ENCODE results near the gene ALPP. TPM values are rescaled to one million over a fixed set of nuclear protein-coding genes. Genes with fewer than 3 reads are reported as not detected.

The ALPP gene
- total RNA-seq, 2 experiments from 2014 or later = not detected

DNA sequence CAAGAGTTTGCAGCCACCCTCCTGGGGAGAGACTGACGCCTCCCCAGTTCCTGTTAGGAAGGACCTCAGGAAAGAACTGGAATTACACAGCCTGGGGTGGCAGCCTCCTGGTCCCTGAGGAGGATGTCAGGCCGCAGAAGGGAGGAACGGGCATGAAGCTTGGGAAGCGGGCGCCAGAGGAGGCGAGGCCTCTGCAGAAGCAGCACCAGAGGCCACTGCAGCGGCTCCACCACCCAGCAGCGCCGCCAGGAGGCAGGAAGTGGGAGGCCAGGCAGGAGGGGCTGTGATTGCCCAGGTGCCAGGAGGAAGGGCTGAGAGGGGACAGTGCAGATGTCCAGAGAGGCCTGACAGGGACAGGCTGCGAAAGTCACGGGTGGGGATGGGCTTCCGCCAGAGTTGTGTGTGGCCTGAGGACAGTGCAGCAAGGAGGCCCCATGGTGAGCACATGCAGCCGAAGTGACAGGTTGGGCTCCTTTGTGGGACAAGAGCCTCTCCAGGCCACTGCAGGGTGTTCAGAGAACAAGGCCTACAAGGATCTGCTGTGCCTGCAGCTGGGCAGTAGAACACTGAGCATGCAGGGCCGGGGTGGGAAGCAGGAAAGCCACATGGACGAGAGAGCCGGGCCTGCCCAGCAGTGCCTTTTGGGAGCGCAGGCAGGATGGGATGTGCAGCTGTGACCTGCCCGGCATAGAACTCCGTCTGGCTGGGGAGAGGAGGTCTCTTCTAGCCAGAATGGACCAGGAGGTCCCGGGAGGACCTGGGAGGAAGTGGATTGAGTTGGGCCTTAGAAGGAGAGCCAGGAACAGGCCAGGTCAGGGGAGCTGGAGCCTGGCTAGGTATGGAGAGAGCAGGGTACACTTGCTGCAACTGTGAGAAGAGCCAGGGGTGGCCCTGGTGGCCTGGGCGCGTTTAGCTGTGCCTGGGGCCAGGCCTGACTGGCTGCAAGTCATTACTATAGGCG, 39.1 kb upstream of the ALPP start:
- intact Hi-C loops (cut with micrococcal nuclease; ENCODE audit: unreplicated experiment) = no loop called here
- Histone ChIP-seq H3K9me2 (ENCODE audit: insufficient read depth, low read length) (no peaks in the 10 kb centered on the region), H3K4me1 (ENCODE audit: insufficient read depth, low read length, poor library complexity, severe bottlenecking) (no peaks in the 10 kb centered on the region), H3K36me3 (ENCODE audit: insufficient read depth, low read length) (no peaks in the 10 kb centered on the region), H3K27ac (ENCODE audit: low read depth, low read length, poor library complexity, severe bottlenecking) (no peak overlapping the region), H2AFZ (ENCODE audit: low read length) (no peak overlapping the region), H4K20me1 (ENCODE audit: insufficient read depth, low read length) (no peaks in the 10 kb centered on the region), H3K4me3 (ENCODE audit: low read depth, low read length, poor library complexity, severe bottlenecking) (no peak overlapping the region), H3K79me2 (ENCODE audit: insufficient read depth, low read depth, low read length) (no peaks in the 10 kb centered on the region), H3K9me3 (ENCODE audit: low read length) (no peaks in the 10 kb centered on the region), H3K4me2 (ENCODE audit: low read length) (no peak overlapping the region)
- ChIA-PET POLR2A (no interaction called here), CTCF (ENCODE audit: unreplicated experiment) (no interaction called here)
- BruUV-seq (replicated peaks) = no TSS peak
- DNase-seq (ENCODE audit: low spot score) = no peak
- TF ChIP-seq, protein P1, sequence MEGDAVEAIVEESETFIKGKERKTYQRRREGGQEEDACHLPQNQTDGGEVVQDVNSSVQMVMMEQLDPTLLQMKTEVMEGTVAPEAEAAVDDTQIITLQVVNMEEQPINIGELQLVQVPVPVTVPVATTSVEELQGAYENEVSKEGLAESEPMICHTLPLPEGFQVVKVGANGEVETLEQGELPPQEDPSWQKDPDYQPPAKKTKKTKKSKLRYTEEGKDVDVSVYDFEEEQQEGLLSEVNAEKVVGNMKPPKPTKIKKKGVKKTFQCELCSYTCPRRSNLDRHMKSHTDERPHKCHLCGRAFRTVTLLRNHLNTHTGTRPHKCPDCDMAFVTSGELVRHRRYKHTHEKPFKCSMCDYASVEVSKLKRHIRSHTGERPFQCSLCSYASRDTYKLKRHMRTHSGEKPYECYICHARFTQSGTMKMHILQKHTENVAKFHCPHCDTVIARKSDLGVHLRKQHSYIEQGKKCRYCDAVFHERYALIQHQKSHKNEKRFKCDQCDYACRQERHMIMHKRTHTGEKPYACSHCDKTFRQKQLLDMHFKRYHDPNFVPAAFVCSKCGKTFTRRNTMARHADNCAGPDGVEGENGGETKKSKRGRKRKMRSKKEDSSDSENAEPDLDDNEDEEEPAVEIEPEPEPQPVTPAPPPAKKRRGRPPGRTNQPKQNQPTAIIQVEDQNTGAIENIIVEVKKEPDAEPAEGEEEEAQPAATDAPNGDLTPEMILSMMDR (conservative IDR thresholded peaks at IDR 0.05; ENCODE audit: low read length) = no peak; the same call in 1 of the 2 replicates
- no peak for TF ChIP-seq EZH2phosphoT487 (IDR thresholded peaks at IDR 0.05; ENCODE audit: borderline replicate concordance, low read depth, low read length)

DNA sequence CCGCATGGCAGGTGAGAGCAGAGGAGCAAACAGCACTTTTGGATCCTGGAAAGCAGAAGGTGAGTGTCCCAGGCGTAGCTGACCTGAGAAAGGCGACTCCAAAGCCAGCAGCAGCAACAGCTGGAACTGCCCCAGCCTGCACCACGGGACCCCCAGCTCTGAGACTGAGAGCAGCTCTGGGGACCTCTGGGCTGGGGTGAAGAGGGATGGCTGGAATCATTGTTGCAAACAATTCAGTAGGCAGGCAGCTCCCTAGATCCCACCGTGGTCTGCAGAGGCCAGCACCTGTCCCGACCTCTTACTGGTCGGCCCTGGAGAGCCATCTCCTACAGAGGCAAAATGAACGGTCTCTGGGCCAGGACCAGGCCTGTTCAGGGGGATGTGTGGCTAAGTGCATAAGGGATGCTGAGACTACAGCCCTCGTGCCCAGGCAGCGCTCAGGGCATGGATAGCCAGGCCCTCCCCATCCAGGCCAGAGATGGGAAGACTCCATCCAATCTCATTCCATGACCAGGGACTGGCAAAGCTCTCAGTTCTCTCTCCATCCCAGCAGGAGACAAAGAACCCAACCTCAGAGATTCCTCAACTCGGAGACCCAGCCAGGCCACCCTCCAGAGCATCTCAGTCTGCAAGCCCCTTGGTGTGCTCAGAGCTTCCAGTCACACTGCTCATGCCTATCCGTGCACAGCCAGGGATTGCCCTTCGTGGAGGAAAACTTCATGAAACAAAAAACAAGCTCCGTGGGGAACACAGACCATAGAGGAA, 38.2 kb upstream of the ALPP start:
- Histone ChIP-seq H3K9me2 (ENCODE audit: insufficient read depth, low read length) (no peaks in the 10 kb centered on the region), H3K4me3 (ENCODE audit: low read depth, low read length, poor library complexity, severe bottlenecking) (no peak overlapping the region), H3K9me3 (ENCODE audit: low read length) (no peaks in the 10 kb centered on the region), H3K4me1 (ENCODE audit: insufficient read depth, low read length, poor library complexity, severe bottlenecking) (no peaks in the 10 kb centered on the region), H3K79me2 (ENCODE audit: insufficient read depth, low read depth, low read length) (no peaks in the 10 kb centered on the region), H3K36me3 (ENCODE audit: insufficient read depth, low read length) (no peaks in the 10 kb centered on the region), H3K27ac (ENCODE audit: low read depth, low read length, poor library complexity, severe bottlenecking) (no peak overlapping the region), H4K20me1 (ENCODE audit: insufficient read depth, low read length) (no peaks in the 10 kb centered on the region), H2AFZ (ENCODE audit: low read length) (no peak overlapping the region), H3K4me2 (ENCODE audit: low read length) (no peak overlapping the region)
- CTCF ChIA-PET (ENCODE audit: unreplicated experiment) = no interaction called here
- POLR2A ChIA-PET = no interaction called here
- TF ChIP-seq, protein P1 (conservative IDR thresholded peaks at IDR 0.05; ENCODE audit: low read length) = no peak
- no peak for TF ChIP-seq EZH2phosphoT487 (IDR thresholded peaks at IDR 0.05; ENCODE audit: borderline replicate concordance, low read depth, low read length)
- no peak for DNase-seq (ENCODE audit: low spot score)
- intact Hi-C loops (cut with micrococcal nuclease; ENCODE audit: unreplicated experiment) = no loop called here
- no TSS peak for BruUV-seq (replicated peaks)
